GM18861 (cell line): ENCODE results near the gene SLC43A3.
"Not testable (repeated sequence)": the region's sequence is repeated elsewhere in the genome, so short reads cannot be mapped to it uniquely, and the experiment has no call there.

Source experiments
- ATAC-seq: cut with Tn5 transposase; IDR thresholded peaks from one replicate; pipeline ENCODE4 v1.9.1; 2021; ENCODE audit not compliant: unreplicated experiment

The SLC43A3 gene

GRCh38 chr11:57407941-57408475 is 18.9 kb downstream of the SLC43A3 start:
- ATAC-seq = no peak

DNA sequence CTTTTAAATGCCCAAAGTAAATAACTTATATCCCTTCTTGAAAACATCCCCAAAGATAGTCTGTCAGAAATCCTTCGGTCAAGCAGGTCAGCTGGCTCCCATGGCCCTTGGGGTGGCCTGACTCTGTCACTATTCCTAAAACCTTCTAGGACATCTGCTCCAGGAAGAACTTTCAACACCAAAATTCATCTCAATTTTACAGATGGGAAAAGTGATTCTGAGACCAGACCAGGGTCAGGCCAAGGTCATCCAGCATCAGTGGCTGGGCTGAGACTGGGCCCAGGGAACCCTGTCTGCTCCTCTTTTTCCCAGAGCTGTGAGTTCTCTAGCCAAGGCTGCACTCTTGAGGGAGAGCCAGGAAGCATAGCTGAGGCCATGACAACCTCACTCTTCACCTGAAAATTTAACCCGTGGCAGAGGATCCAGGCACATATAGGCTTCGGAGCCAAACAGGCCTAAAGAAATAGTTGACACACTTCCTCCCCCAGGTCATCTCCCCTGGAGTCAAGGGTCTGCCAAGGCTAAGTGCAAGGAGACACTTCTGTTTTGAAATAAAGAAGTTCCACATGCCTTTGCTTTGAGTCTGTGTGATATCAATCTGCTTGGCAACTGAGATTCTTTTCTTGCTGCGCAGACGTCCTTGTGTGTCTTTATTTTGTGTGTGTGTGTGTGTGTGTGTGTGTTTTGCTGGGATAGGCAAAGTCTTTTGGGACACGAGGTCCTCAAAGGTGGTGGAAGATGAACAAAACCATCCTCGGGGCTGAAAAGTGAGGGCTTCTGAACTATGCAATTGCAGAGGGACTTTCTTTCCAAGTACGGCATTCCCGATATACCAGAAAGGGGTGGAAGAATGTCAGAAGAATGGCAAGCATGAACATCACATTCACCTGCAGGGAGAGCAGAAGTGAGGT is 19.7 kb downstream of the SLC43A3 start:
- ATAC-seq = no peak

- peak; percentile 95 for ATAC-seq
Observed at GRCh38 chr11:57406337-57406904, 20.5 kb downstream of the SLC43A3 start.

DNA sequence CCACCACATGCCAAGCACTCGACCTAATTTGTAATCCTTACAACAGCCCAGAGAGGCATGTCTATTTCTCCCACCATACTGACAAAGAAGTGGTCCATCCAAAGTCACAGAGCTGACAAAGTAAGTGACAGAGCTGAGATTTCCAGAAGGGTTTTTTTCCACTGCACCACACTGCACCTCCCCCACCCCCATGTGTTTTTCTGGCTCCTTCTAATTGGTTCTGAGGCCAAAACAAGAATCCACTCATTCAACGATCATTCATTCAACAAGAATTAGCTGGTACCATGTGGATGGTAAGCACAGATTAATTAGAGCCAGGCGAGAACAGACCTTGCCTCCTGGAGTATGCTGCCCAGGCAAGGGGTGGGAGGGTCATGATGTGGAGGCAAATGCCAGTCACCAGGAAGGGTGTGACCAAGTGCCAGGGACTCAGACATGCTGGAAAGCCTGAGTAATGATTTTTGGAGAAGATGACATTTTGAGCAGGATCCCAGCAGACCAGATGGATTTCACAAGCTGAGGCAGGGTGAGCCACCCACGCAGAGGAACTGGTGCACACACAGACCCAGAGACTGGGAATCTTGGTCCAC is 21.6 kb downstream of the SLC43A3 start:
- no peak for ATAC-seq

GRCh38 chr11:57403802-57404147 is 23.1 kb downstream of the SLC43A3 start:
- no peak for ATAC-seq

- not testable (repeated sequence) for ATAC-seq
Observed at GRCh38 chr11:57403003-57403801, 23.7 kb downstream of the SLC43A3 start.

DNA sequence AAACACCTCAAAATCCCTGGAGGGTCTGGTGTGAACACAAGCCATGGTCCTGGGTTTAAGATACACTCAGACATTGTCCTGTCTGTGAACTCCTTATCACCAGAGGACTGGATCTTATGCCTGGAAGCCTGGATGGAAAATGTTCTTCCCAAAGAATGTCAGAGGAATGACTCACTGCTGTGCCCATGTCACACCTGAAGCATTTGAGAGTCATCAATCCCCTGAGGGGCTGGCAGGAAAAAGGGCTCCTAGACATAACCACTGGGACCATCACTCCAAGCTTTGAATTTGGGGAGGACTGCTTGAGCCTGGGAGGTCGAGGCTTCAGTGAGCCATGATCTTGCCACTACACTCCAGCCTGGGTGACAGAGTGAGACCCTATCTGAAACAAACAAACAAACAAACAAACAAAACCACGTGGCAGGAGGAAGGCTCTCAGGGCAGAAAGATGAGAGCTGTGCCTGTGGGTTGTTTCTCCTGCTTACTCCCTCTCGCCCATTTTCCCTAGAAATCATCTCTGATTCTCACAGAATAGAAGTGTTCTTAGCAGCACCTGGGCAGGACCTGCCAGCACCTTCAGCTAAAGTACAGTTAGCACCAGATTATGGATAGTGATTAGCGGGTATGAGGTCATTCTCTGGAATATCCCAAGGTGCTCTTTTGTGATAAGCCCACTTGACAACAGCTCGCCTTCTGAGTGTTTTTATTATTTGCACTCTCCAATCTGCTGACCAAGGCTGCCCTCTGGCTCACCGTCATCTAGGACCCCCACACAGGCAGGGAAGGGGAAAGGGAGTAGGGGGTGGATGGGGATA is 24.5 kb downstream of the SLC43A3 start:
- no peak for ATAC-seq

DNA sequence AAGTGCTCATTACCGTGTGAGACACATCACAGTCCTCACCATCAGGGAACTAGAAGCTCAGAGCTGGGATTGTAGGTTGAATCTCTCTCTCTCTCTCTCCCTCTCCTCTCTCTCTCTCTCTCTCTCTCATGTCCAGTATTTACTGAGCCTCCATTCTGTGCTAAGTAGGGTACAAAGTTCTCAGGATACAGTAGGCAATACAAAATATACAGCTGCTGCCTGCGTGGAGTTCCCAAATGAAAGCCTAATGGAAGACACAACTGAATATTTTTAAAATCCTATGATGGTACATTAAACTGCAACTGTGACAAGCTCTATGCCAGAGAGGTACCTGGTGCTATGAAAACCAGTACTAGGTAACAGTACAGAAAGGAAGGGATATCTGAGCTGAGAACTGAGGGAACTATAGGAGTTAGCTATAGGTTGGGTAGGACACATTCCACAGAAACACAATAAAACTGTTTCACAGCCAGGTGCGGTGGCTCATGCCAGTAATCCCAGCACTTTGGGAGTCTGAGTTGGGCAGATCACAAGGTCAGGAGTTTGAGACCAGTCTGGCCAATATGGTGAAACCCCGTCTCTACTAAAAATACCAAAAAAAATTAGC is 26.8 kb downstream of the SLC43A3 start:
- ATAC-seq = no peak

DNA sequence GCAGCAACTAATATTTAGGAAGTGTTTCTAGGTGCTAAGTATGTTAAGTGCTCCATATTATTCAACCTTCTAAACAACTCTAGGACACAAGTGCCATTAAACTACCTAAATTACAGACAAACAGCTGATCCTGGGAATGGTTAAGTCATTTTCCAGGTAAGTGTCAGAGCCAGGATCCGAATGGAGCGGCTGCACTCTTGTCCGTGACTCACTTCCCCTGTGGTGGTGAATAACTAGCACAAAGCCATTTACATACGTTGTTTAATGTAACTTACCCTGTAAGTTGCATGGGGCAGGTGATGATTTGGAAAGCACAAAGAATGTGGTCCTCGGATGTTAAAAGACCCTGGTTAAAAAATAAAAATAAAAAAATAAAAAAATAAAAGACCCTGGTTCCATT is 27.7 kb downstream of the SLC43A3 start:
- ATAC-seq = no peak

DNA sequence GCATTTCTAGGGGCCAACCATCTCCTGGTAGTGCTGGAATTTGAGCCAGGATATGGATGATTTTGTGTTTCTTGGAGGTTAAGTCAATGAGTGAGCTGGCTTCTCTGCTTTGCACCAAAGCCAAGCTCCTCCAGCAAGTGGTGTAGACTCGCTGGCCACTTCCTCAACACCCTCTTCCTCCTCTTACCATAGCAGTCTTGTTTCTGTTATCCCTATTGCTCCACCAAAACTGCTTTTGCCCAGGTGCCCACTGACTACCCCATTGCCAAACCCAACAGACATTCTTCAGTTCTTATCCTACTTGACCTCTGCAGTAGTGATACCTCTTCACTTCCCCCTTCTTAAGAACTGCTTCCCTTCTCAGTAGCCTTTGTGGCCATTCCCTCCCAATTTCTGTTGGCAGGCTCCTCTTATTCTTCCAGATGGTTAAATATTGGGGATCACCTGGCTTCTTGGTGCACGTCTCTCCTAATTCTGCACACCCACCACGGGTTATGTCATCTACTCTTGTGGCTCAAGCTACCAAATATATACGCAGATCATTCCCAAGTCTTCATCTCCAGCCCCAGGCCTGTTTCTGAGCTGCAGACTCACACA is 29.4 kb downstream of the SLC43A3 start:
- ATAC-seq = no peak

DNA sequence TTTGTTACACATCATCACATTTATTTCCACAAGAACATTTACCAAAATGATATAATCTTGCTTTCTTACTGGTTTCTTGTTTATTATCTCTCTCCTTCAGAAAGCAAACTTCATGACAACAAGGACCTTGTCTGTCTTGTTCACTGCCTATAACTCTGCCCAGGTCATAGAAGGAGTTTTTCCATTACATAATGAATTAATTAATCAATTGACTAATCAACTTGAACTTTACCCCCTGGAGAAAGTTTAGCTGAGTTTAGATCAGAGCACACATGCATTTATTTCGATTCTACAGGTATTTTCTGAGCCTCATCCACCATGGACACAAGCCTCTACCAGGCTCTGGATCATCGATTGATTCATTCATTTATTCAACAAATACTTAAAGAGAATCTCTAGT is 30.2 kb downstream of the SLC43A3 start:
- no peak for ATAC-seq

- no peak for ATAC-seq
Observed at GRCh38 chr11:57395905-57396623, 30.9 kb downstream of the SLC43A3 start.

- ATAC-seq = no peak
Observed at GRCh38 chr11:57394203-57394965, 32.5 kb downstream of the SLC43A3 start.

DNA sequence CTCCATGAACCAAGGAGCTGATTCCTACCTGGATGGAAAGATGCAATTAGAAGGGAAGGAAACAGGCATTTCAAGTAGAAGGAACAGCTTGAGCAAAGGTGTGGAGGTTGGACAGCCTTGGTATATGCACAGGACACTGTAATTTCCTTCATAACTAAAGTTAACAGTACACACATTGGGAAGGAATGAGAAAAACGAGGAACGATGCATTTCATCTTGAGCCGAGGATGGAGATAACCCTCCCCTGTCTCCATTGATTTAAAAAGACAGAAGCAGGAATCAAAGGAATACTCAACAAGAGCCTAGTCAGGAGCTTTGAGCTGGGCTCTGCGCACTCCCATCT is 34.2 kb downstream of the SLC43A3 start:
- ATAC-seq = no peak

GRCh38 chr11:57392066-57392762 is 34.7 kb downstream of the SLC43A3 start:
- ATAC-seq = no peak

GRCh38 chr11:57391539-57391938 is 35.4 kb downstream of the SLC43A3 start:
- ATAC-seq = no peak

DNA sequence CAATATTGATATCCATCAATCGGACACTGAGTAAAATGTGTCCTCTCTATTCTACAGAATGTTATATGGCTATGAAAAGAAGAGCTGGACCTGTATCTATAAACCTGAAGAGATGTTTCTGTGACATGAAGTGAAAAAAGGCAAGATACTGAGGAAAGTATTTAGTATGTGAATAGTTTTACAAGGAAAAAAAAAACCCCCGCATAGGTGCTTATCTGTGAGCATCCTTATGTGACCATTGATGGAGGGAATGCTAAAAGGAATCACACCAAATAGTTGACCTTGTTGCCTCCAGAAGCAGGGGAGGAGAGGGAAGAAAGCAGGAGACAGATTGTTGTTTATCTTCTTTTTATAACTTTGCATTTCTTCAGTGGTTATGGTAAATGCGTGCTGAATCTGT is 35.8 kb downstream of the SLC43A3 start:
- ATAC-seq = no peak

- ATAC-seq = no peak
Observed at GRCh38 chr11:57390535-57390934, 36.4 kb downstream of the SLC43A3 start, which contains the start of gene PRG2. Gene PRG2 (minus strand): TSS chr11:57390650. CDS start chr11:57389944, 706 bp downstream.
